SH-SY5Y (cell line): ENCODE results near the gene DAGLA.

Experiments used
- GATA2 ChIP-seq: IDR thresholded peaks from 2 replicates; pipeline ENCODE4 v1.6.1; 2011; ENCODE audit warnings: mild to moderate bottlenecking, low read depth, low read length
- GATA3 ChIP-seq: IDR thresholded peaks from 2 replicates; pipeline ENCODE4 v1.6.1; 2011; ENCODE audit warnings: low read depth, mild to moderate bottlenecking, low read length, moderate library complexity

- TF ChIP-seq GATA2 (no peak), GATA3 (no peak)
Observed at GRCh38 chr11:61777234-61778090, 97.3 kb downstream of the DAGLA start.
